Vagina (tissue), 2 donors: ENCODE results near the gene AFF3. TPM values are rescaled to one million over a fixed set of nuclear protein-coding genes. Genes with fewer than 3 reads are reported as not detected.

Source experiments
- DNase-seq, 2 donors: peaks; one replicate each; pipeline ENCODE4 v3.0.0-alpha.2; 2017; ENCODE audit errors: extremely low spot score in 2 of 2
- H3K27ac ChIP-seq: fragments of 200-600 bp; sonication (generic); one replicate; pipeline ENCODE4 v1.5.1; 2019
- H3K27me3 ChIP-seq: fragments of 200-600 bp; sonication (generic); one replicate; pipeline ENCODE4 v1.5.1; 2019
- H3K36me3 ChIP-seq, 2 donors: fragments of 200-600 bp; sonication (generic); one replicate each; pipeline ENCODE4 v1.5.1; 2017 to 2019
- H3K4me1 ChIP-seq: fragments of 200-600 bp; sonication (generic); one replicate; pipeline ENCODE4 v1.5.1; 2019
- H3K4me3 ChIP-seq, 2 donors: fragments of 200-600 bp; sonication (generic); 1 replicate in 1 of 2; 2 replicates in 1 of 2; pipeline ENCODE4 v1.5.1; 2016 to 2019
- H3K9me3 ChIP-seq: fragments of 200-600 bp; sonication (generic); one replicate; pipeline ENCODE4 v1.5.1; 2019
- POLR2A ChIP-seq, 2 donors: fragments of 450-650 bp; IDR thresholded peaks; one replicate each; pipeline ENCODE4 v1.6.1; 2017; ENCODE audit warnings: antibody characterized with exemption in 2 of 2, mild to moderate bottlenecking in 2 of 2, moderate library complexity in 2 of 2
- POLR2AphosphoS5 ChIP-seq, 2 donors: sonication (generic); formaldehyde crosslinking; IDR thresholded peaks; one replicate each; pipeline ENCODE4 v1.9.0; 2017; ENCODE audit warnings: antibody characterized with exemption in 2 of 2, mild to moderate bottlenecking in 2 of 2, low read depth in 1 of 2; ENCODE audit not compliant: insufficient read depth in 1 of 2
- intact Hi-C: fragments of 100-400 bp; cut with DNase I; formaldehyde crosslinking; loops from one replicate; pipeline ENCODE4 v1.15.1; 2023
- total RNA-seq: library from RNA; depleted of rRNA; stranded (reverse); fragments of >200 nt; gene quantifications from one replicate; pipeline ENCODE4 v1.2.3, GENCODE V29; 2016
- TF ChIP-seq, protein P1 (sequence below), 3 experiments: fragments of 450-650 bp in 2 of 3; fragments of 200-600 bp in 1 of 3; sonication (generic) in 1 of 3; IDR thresholded peaks; one replicate each; pipeline ENCODE4 v1.5.1; 2017 to 2019; ENCODE audit warnings: antibody characterized with exemption in 3 of 3, mild to moderate bottlenecking in 2 of 3, moderate library complexity in 2 of 3

AFF3 gene
- total RNA-seq, 1 donor from 2014 or later, result 7.6 TPM

- TF ChIP-seq POLR2A (IDR thresholded peaks at IDR 0.05) (no peak), POLR2AphosphoS5 (IDR thresholded peaks at IDR 0.05; ENCODE audit: insufficient read depth in 1 of 2, low read depth in 1 of 2) (no peak)
- TF ChIP-seq, protein P1, sequence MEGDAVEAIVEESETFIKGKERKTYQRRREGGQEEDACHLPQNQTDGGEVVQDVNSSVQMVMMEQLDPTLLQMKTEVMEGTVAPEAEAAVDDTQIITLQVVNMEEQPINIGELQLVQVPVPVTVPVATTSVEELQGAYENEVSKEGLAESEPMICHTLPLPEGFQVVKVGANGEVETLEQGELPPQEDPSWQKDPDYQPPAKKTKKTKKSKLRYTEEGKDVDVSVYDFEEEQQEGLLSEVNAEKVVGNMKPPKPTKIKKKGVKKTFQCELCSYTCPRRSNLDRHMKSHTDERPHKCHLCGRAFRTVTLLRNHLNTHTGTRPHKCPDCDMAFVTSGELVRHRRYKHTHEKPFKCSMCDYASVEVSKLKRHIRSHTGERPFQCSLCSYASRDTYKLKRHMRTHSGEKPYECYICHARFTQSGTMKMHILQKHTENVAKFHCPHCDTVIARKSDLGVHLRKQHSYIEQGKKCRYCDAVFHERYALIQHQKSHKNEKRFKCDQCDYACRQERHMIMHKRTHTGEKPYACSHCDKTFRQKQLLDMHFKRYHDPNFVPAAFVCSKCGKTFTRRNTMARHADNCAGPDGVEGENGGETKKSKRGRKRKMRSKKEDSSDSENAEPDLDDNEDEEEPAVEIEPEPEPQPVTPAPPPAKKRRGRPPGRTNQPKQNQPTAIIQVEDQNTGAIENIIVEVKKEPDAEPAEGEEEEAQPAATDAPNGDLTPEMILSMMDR (IDR thresholded peaks at IDR 0.05), result no peak
- H3K4me1 ChIP-seq, result no peaks in the 10 kb centered on the region
- no peaks in the 10 kb centered on the region for H3K27me3 ChIP-seq
- H3K4me3 ChIP-seq, result no peak overlapping the region
- H3K9me3 ChIP-seq, result no peaks in the 10 kb centered on the region
- intact Hi-C loops, result no loop called here
- no peak overlapping the region for H3K27ac ChIP-seq
- no peak for DNase-seq
- no peaks in the 10 kb centered on the region for H3K36me3 ChIP-seq
These were observed 172.0 kb downstream of the AFF3 start for GRCh38 chr2:99970292-99970868.

DNA sequence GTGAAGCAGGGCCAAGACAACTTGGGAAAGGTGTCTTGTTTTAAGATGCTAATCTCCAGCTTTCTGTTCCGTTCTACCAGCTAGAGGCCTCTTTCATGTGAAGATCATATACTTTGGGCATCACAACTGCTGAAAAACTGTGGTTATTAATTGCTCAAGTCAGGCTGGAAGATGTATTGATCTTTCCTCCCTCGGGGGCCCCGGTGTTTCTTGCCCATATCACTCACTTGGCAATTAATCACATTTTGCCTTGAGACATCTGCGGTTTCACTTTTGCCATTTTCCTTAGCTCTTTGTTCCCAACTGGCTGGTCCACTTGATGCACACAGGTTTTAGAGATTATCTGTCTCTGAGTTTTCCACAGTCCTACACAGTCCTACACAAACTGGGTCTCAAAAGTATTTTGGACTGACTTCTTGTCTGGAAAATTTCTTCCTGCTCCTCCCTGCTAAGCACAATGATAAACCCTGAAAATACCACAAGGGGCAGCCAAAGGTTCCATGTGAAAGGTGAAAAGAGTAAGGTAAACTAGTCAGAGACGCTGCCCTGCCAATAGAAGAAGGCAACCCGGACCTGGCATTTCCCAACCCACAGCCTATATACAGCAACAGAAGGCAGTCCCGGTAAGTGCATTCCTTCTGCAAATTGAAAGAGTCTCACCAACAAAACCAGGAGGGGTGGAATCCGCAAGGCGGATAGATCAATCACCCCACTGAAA, 181.0 kb downstream of the AFF3 start:
- TF ChIP-seq, protein P1 (IDR thresholded peaks at IDR 0.05), result no peak
- TF ChIP-seq POLR2AphosphoS5 (IDR thresholded peaks at IDR 0.05; ENCODE audit: insufficient read depth in 1 of 2, low read depth in 1 of 2) (no peak), POLR2A (IDR thresholded peaks at IDR 0.05) (no peak)
- Histone ChIP-seq H3K9me3 (no peaks in the 10 kb centered on the region), H3K4me1 (no peaks in the 10 kb centered on the region), H3K27me3 (no peaks in the 10 kb centered on the region), H3K27ac (no peak overlapping the region), H3K36me3 (no peaks in the 10 kb centered on the region), H3K4me3 (no peak overlapping the region)
- no peak for DNase-seq
- intact Hi-C loops, result loop anchor here (5.0 kb wide), 1 partner anchor 1121 kb away; no protein-coding TSS in a partner anchor

GRCh38 chr2:99960790-99961189, 181.6 kb downstream of the AFF3 start:
- no peak overlapping the region for H3K27ac ChIP-seq
- DNase-seq, result peak in 1 of 2 donors; percentile 58
- H3K36me3 ChIP-seq, result no peaks in the 10 kb centered on the region
- intact Hi-C loops, result loop anchor here (5.0 kb wide), 1 partner anchor 1122 kb away; no protein-coding TSS in a partner anchor
- H3K4me3 ChIP-seq, result no peak overlapping the region
- no peaks in the 10 kb centered on the region for H3K4me1 ChIP-seq
- TF ChIP-seq POLR2A (IDR thresholded peaks at IDR 0.05) (no peak), POLR2AphosphoS5 (IDR thresholded peaks at IDR 0.05; ENCODE audit: insufficient read depth in 1 of 2, low read depth in 1 of 2) (no peak)
- TF ChIP-seq, protein P1 (IDR thresholded peaks at IDR 0.05), result no peak
- no peaks in the 10 kb centered on the region for H3K9me3 ChIP-seq
- H3K27me3 ChIP-seq, result no peaks in the 10 kb centered on the region

GRCh38 chr2:99960291-99960690, 182.1 kb downstream of the AFF3 start:
- H3K4me1 ChIP-seq, result no peaks in the 10 kb centered on the region
- H3K4me3 ChIP-seq, result no peak overlapping the region
- H3K9me3 ChIP-seq, result no peaks in the 10 kb centered on the region
- H3K27ac ChIP-seq, result no peak overlapping the region
- no peaks in the 10 kb centered on the region for H3K36me3 ChIP-seq
- no peak for DNase-seq
- TF ChIP-seq POLR2A (IDR thresholded peaks at IDR 0.05), result no peak
- TF ChIP-seq POLR2AphosphoS5 (IDR thresholded peaks at IDR 0.05; ENCODE audit: insufficient read depth in 1 of 2, low read depth in 1 of 2), result no peak
- TF ChIP-seq, protein P1 (IDR thresholded peaks at IDR 0.05), result no peak
- intact Hi-C loops, result loop anchor here (5.0 kb wide), 1 partner anchor 1122 kb away; no protein-coding TSS in a partner anchor
- no peaks in the 10 kb centered on the region for H3K27me3 ChIP-seq
